Measurements from ENCODE around the gene CDKN1B. TPM values are rescaled to one million over a fixed set of nuclear protein-coding genes. Genes with fewer than 3 reads are reported as not detected.

CDKN1B gene
- total and polyA plus RNA-seq, 2 of the 4 experiments (the other 2 are of a cell fraction): 13.9 to 17.4 TPM

GRCh38 chr12:12764824-12765223 lies 47.7 kb downstream of the CDKN1B start:
- Histone ChIP-seq H3K4me2 (ENCODE audit: low read depth, low read length) (no peak overlapping the region), H3K4me3 (ENCODE audit: insufficient read depth, low read depth, low read length) (no peak overlapping the region), H2AFZ (replicated peaks; ENCODE audit: low read length, poor library complexity) (peak overlapping the region; percentile 10), H2AK9ac (replicated peaks; ENCODE audit: low read depth, low read length, poor library complexity) (no peak overlapping the region), H3K27ac (ENCODE audit: insufficient read depth, low read length) (no peak overlapping the region), H4K91ac (ENCODE audit: insufficient read depth, low read depth, low read length) (no peak overlapping the region), H2BK5ac (ENCODE audit: low read depth, low read length, poor library complexity, severe bottlenecking) (no peak overlapping the region), H4K20me1 (ENCODE audit: insufficient read depth, low read length) (no peaks in the 10 kb centered on the region), H3K27me3 (ENCODE audit: control insufficient read depth, insufficient read depth, low read length) (no peaks in the 10 kb centered on the region), H3K36me3 (ENCODE audit: control insufficient read depth, insufficient read depth, low read length) (no peaks in the 10 kb centered on the region), H3K18ac (ENCODE audit: low read depth, low read length) (no peak overlapping the region), H3K79me1 (ENCODE audit: low read depth in 1 of 2, low read length in 2 of 2) (peaks cover 3 to 13% of the 10 kb centered on the region in 2 experiments; a peak in 2 of 4 replicates), H3K9me3 (ENCODE audit: control insufficient read depth, insufficient read depth, low read length) (no peaks in the 10 kb centered on the region), H2BK20ac (ENCODE audit: low read depth, low read length) (no peak overlapping the region), H2AK5ac (ENCODE audit: low read depth, low read length) (no peak overlapping the region), H4K5ac (ENCODE audit: low read depth, low read length) (no peak overlapping the region), H2BK15ac (ENCODE audit: low read depth, low read length) (no peak overlapping the region), H3K23ac (ENCODE audit: low read depth, low read length) (no peak overlapping the region), H3K4me1 (ENCODE audit: control insufficient read depth, insufficient read depth, low read length) (no peaks in the 10 kb centered on the region), H2BK120ac (ENCODE audit: low read depth, low read length) (no peak overlapping the region), H3K9me1 (ENCODE audit: insufficient read depth, low read length) (no peaks in the 10 kb centered on the region), H3K14ac (replicated peaks; ENCODE audit: low read depth, low read length) (0 out of 2 replicates have a peak overlapping the region, but pooled peaks have one; percentile 26), H4K8ac (ENCODE audit: low read depth in 2 of 2, low read length in 2 of 2) (no peak overlapping the region), H3K4ac (ENCODE audit: low read depth, low read length) (no peak overlapping the region), H3K56ac (ENCODE audit: extremely low read depth, insufficient read depth, low read length) (no peak overlapping the region), H3K9ac (ENCODE audit: low read depth, low read length) (no peak overlapping the region)
- dilution Hi-C loops (cut with HindIII; ENCODE audit: low sequenced_read_pairs, unreplicated experiment) (no loop called here), in situ Hi-C loops (cut with MboI; ENCODE audit: low sequenced_read_pairs) (no loop called here), intact Hi-C loops (cut with micrococcal nuclease) (no loop called here)
- BruUV-seq (replicated peaks): no TSS peak
- ATAC-seq (ENCODE audit: low read depth): no peak
- TF ChIP-seq CTCF (conservative IDR thresholded peaks at IDR 0.05; ENCODE audit: low read depth, low read length) (no peak), MAFK (IDR thresholded peaks at IDR 0.05; ENCODE audit: low read depth, low read length) (no peak), SMC3 (IDR thresholded peaks at IDR 0.05; ENCODE audit: low read depth, low read length) (no peak), RFX5 (IDR thresholded peaks at IDR 0.05; ENCODE audit: low read depth, low read length) (no peak), NFE2L2 (IDR thresholded peaks at IDR 0.05; ENCODE audit: low read depth, low read length) (no peak), RCOR1 (IDR thresholded peaks at IDR 0.05; ENCODE audit: insufficient replicate concordance, low read length) (no peak), CHD1 (IDR thresholded peaks at IDR 0.05; ENCODE audit: low read depth, low read length) (no peak), BHLHE40 (IDR thresholded peaks at IDR 0.05; ENCODE audit: low read depth, low read length) (no peak), MAZ (IDR thresholded peaks at IDR 0.05; ENCODE audit: borderline replicate concordance, low read depth, low read length) (no peak), CEBPB (IDR thresholded peaks at IDR 0.05; ENCODE audit: low read depth, low read length) (no peak), POLR2A (IDR thresholded peaks at IDR 0.05; ENCODE audit: low read depth, low read length) (no peak)
- CTCF ChIA-PET: no interaction called here
- no peak for DNase-seq
- POLR2A ChIA-PET (ENCODE audit: unreplicated experiment): no interaction called here
